IMR-90 (cell line): Measurements from ENCODE around the gene NCOA5. TPM values are rescaled to one million over a fixed set of nuclear protein-coding genes. Genes with fewer than 3 reads are reported as not detected.

Experiments
- ATAC-seq: fragments of 200-7000 bp; cut with Tn5 transposase; 2 replicates; pipeline ENCODE4 v1.9.1; 2020; ENCODE audit warnings: low read depth, mild to moderate bottlenecking, moderate library complexity
- BruUV-seq: library from RNA; stranded (reverse); fragments of 400-500 nt; replicated peaks from 2 replicates; lab custom pipeline; 2021; lab: Mats Ljungman, UMichigan
- CTCF ChIA-PET: fragments of 300-600 bp; formaldehyde crosslinking; extraction: SDS; loops from one replicate; lab custom pipeline; 2021; ENCODE audit warnings: antibody characterized with exemption; lab: Yijun Ruan, JAX
- POLR2A ChIA-PET: fragments of 300-600 bp; sonication (Branson Sonifier 250); formaldehyde crosslinking; loops from one replicate; lab custom pipeline; 2022; ENCODE audit warnings: antibody characterized with exemption; ENCODE audit not compliant: unreplicated experiment; lab: Charles Lee
- DNase-seq: peaks from one replicate; pipeline ENCODE4 v3.0.0; 2013
- H2AFZ ChIP-seq: replicated peaks from 2 replicates; pipeline ENCODE3; 2013; ENCODE audit warnings: low read length, mild to moderate bottlenecking; ENCODE audit not compliant: poor library complexity
- H2AK5ac ChIP-seq: 2 replicates; pipeline ENCODE4 v1.6.1; 2013; ENCODE audit warnings: low read depth, low read length, inconsistent platforms
- H2AK9ac ChIP-seq: replicated peaks from 2 replicates; pipeline ENCODE3; 2013; ENCODE audit warnings: mild to moderate bottlenecking, low read depth, low read length, moderate library complexity; ENCODE audit not compliant: poor library complexity
- H2BK120ac ChIP-seq: 2 replicates; pipeline ENCODE4 v1.6.1; 2013; ENCODE audit warnings: low read depth, low read length, inconsistent platforms
- H2BK15ac ChIP-seq: 3 replicates; pipeline ENCODE4 v1.6.1; 2013; ENCODE audit warnings: low read depth, low read length, inconsistent platforms
- H2BK20ac ChIP-seq: 2 replicates; pipeline ENCODE4 v1.6.1; 2013; ENCODE audit warnings: low read depth, mild to moderate bottlenecking, inconsistent platforms, low read length, moderate library complexity
- H2BK5ac ChIP-seq: 2 replicates; pipeline ENCODE4 v1.6.1; 2013; ENCODE audit warnings: mild to moderate bottlenecking, low read depth, low read length, inconsistent platforms; ENCODE audit not compliant: poor library complexity, severe bottlenecking
- H3K14ac ChIP-seq: replicated peaks from 2 replicates; pipeline ENCODE4 v1.6.1; 2013; ENCODE audit warnings: low read depth, low read length, inconsistent platforms
- H3K18ac ChIP-seq: 2 replicates; pipeline ENCODE4 v1.6.1; 2013; ENCODE audit warnings: low read depth, low read length, control low read depth
- H3K23ac ChIP-seq: 2 replicates; pipeline ENCODE4 v1.6.1; 2013; ENCODE audit warnings: low read depth, low read length, inconsistent platforms
- H3K27ac ChIP-seq: 2 replicates; pipeline ENCODE4 v1.5.1; 2013; ENCODE audit warnings: mild to moderate bottlenecking, control low read depth, low read length; ENCODE audit not compliant: insufficient read depth
- H3K27me3 ChIP-seq: 2 replicates; pipeline ENCODE4 v1.6.1; 2013; ENCODE audit warnings: low read length; ENCODE audit not compliant: control insufficient read depth, insufficient read depth
- H3K36me3 ChIP-seq: 2 replicates; pipeline ENCODE4 v1.6.1; 2013; ENCODE audit warnings: low read length, mixed read lengths; ENCODE audit not compliant: control insufficient read depth, insufficient read depth
- H3K4ac ChIP-seq: 2 replicates; pipeline ENCODE4 v1.6.1; 2013; ENCODE audit warnings: low read depth, low read length, inconsistent platforms
- H3K4me1 ChIP-seq: 2 replicates; pipeline ENCODE4 v1.6.1; 2013; ENCODE audit warnings: low read length, mixed read lengths; ENCODE audit not compliant: control insufficient read depth, insufficient read depth
- H3K4me2 ChIP-seq: 2 replicates; pipeline ENCODE4 v1.6.1; 2013; ENCODE audit warnings: low read depth, mild to moderate bottlenecking, control low read depth, low read length, moderate library complexity
- H3K4me3 ChIP-seq: 2 replicates; pipeline ENCODE4 v1.5.1; 2013; ENCODE audit warnings: low read depth, mild to moderate bottlenecking, control low read depth, low read length, moderate library complexity; ENCODE audit not compliant: insufficient read depth
- H3K56ac ChIP-seq: 2 replicates; pipeline ENCODE4 v1.6.1; 2013; ENCODE audit warnings: low read length, inconsistent platforms; ENCODE audit not compliant: insufficient read depth; ENCODE audit errors: extremely low read depth
- H3K79me1 ChIP-seq, 2 experiments: 2 replicates each; pipeline ENCODE4 v1.6.1; 2013; ENCODE audit warnings: low read length in 2 of 2, inconsistent platforms in 1 of 2, low read depth in 1 of 2
- H3K9ac ChIP-seq: 2 replicates; pipeline ENCODE4 v1.6.1; 2013; ENCODE audit warnings: low read depth, low read length, control low read depth
- H3K9me1 ChIP-seq: 2 replicates; pipeline ENCODE4 v1.6.1; 2013; ENCODE audit warnings: low read length, inconsistent platforms; ENCODE audit not compliant: insufficient read depth
- H3K9me3 ChIP-seq: 2 replicates; pipeline ENCODE4 v1.6.1; 2013; ENCODE audit warnings: low read length; ENCODE audit not compliant: control insufficient read depth, insufficient read depth
- H4K20me1 ChIP-seq: 2 replicates; pipeline ENCODE4 v1.6.1; 2013; ENCODE audit warnings: low read length, inconsistent platforms; ENCODE audit not compliant: insufficient read depth
- H4K5ac ChIP-seq: 2 replicates; pipeline ENCODE4 v1.6.1; 2013; ENCODE audit warnings: mild to moderate bottlenecking, low read depth, low read length, control low read depth
- H4K8ac ChIP-seq, 2 experiments: 2 replicates each; pipeline ENCODE4 v1.6.1; 2013; ENCODE audit warnings: low read depth in 2 of 2, low read length in 2 of 2, control low read depth in 1 of 2, inconsistent platforms in 1 of 2
- H4K91ac ChIP-seq: 2 replicates; pipeline ENCODE4 v1.6.1; 2013; ENCODE audit warnings: low read depth, low read length, inconsistent platforms; ENCODE audit not compliant: insufficient read depth
- BHLHE40 ChIP-seq: fragments of 150-350 bp; IDR thresholded peaks from 2 replicates; pipeline ENCODE4 v1.6.1; 2016; ENCODE audit warnings: mild to moderate bottlenecking, low read depth, low read length
- CEBPB ChIP-seq: IDR thresholded peaks from 2 replicates; pipeline ENCODE4 v1.6.1; 2012; ENCODE audit warnings: low read depth, low read length, improper control_type of control experiment
- CHD1 ChIP-seq: IDR thresholded peaks from 2 replicates; pipeline ENCODE4 v1.6.1; 2012; ENCODE audit warnings: low read depth, low read length, improper control_type of control experiment
- CTCF ChIP-seq: conservative IDR thresholded peaks from 2 replicates; pipeline ENCODE4 v1.5.1; 2012; ENCODE audit warnings: mild to moderate bottlenecking, low read depth, low read length, improper control_type of control experiment
- ELK1 ChIP-seq: fragments of 150-350 bp; IDR thresholded peaks from 2 replicates; pipeline ENCODE4 v1.6.1; 2016; ENCODE audit warnings: low read depth, mild to moderate bottlenecking, low read length, moderate library complexity, borderline replicate concordance
- FOS ChIP-seq: fragments of 150-350 bp; IDR thresholded peaks from 2 replicates; pipeline ENCODE4 v1.6.1; 2016; ENCODE audit warnings: low read depth, low read length
- MAFK ChIP-seq: IDR thresholded peaks from 2 replicates; pipeline ENCODE4 v1.6.1; 2012; ENCODE audit warnings: low read depth, low read length, improper control_type of control experiment
- MAZ ChIP-seq: IDR thresholded peaks from 2 replicates; pipeline ENCODE4 v1.6.1; 2012; ENCODE audit warnings: low read depth, mild to moderate bottlenecking, low read length, improper control_type of control experiment, moderate library complexity, borderline replicate concordance
- MXI1 ChIP-seq: IDR thresholded peaks from 2 replicates; pipeline ENCODE4 v1.6.1; 2012; ENCODE audit warnings: low read depth, mild to moderate bottlenecking, low read length, moderate library complexity, borderline replicate concordance
- NFE2L2 ChIP-seq: fragments of 150-350 bp; IDR thresholded peaks from 2 replicates; pipeline ENCODE4 v1.6.1; 2016; ENCODE audit warnings: low read depth, mild to moderate bottlenecking, low read length
- POLR2A ChIP-seq: IDR thresholded peaks from 2 replicates; pipeline ENCODE4 v1.6.1; 2012; ENCODE audit warnings: mild to moderate bottlenecking, low read depth, low read length
- RAD21 ChIP-seq: IDR thresholded peaks from 2 replicates; pipeline ENCODE4 v1.6.1; 2012; ENCODE audit warnings: low read length, improper control_type of control experiment
- RCOR1 ChIP-seq: IDR thresholded peaks from 2 replicates; pipeline ENCODE4 v1.6.1; 2012; ENCODE audit warnings: mild to moderate bottlenecking, low read length, improper control_type of control experiment; ENCODE audit not compliant: insufficient replicate concordance
- RFX5 ChIP-seq: IDR thresholded peaks from 2 replicates; pipeline ENCODE4 v1.8.0; 2012; ENCODE audit warnings: low read depth, mild to moderate bottlenecking, low read length, moderate library complexity
- SMC3 ChIP-seq: fragments of 150-350 bp; IDR thresholded peaks from 2 replicates; pipeline ENCODE4 v1.6.1; 2016; ENCODE audit warnings: low read depth, mild to moderate bottlenecking, antibody characterized with exemption, low read length, moderate library complexity
- USF2 ChIP-seq: fragments of 150-350 bp; IDR thresholded peaks from 2 replicates; pipeline ENCODE4 v1.6.1; 2017; ENCODE audit warnings: mild to moderate bottlenecking, antibody characterized with exemption, low read length, low read depth
- WGBS, 2 experiments: methylation state at CpG; one replicate each; pipeline versions ENCODE4 v1.1.5 to v1.1.7; 2013; ENCODE audit warnings: missing lambda C conversion rate in 2 of 2; ENCODE audit not compliant: insufficient read length in 1 of 2; ENCODE audit errors: extremely low coverage in 2 of 2; 5-methylcytosine and 5-hydroxymethylcytosine counted together
- dilution Hi-C: fragments of 300-500 bp; cut with HindIII; formaldehyde crosslinking; loops from one replicate; pipeline ENCODE4 v1.14.3; 2018; ENCODE audit warnings: low sequenced_read_pairs; ENCODE audit not compliant: unreplicated experiment
- in situ Hi-C: fragments of 300-500 bp; cut with MboI; formaldehyde crosslinking; loops from 3 replicates; pipeline ENCODE4 v1.14.3; 2019; ENCODE audit warnings: low sequenced_read_pairs, inconsistent platforms, mixed read lengths
- intact Hi-C: fragments of 100-400 bp; cut with micrococcal nuclease; formaldehyde crosslinking; loops from 2 replicates; pipeline ENCODE4 v1.10.0; 2022
- polyA plus RNA-seq, 3 experiments: library from polyadenylated mRNA; depleted of rRNA; stranded (reverse); fragments of >200 nt; gene quantifications; 2 replicates each; pipeline ENCODE4 v1.2.3, GENCODE V29; 2012; ENCODE audit warnings: low replicate concordance in 1 of 3
- total RNA-seq: library from RNA; depleted of rRNA; stranded (reverse); fragments of >200 nt; gene quantifications from 2 replicates; pipeline ENCODE4 v1.2.3, GENCODE V29; 2012

The NCOA5 gene
- total and polyA plus RNA-seq, 2 of the 4 experiments (the other 2 are of a cell fraction): 17.4 to 20.6 TPM

GRCh38 chr20:46018611-46019010, 71.2 kb downstream of the NCOA5 start:
- no TSS peak for BruUV-seq
- Histone ChIP-seq H3K36me3 (no peaks in the 10 kb centered on the region), H3K14ac (no peak overlapping the region), H3K9me3 (no peaks in the 10 kb centered on the region), H4K20me1 (no peaks in the 10 kb centered on the region), H4K5ac (no peak overlapping the region), H3K56ac (no peak overlapping the region), H4K91ac (no peak overlapping the region), H3K9me1 (no peaks in the 10 kb centered on the region), H2BK20ac (no peak overlapping the region), H3K4me2 (no peak overlapping the region), H3K4me1 (no peaks in the 10 kb centered on the region), H3K4me3 (no peak overlapping the region), H3K9ac (no peak overlapping the region), H2BK15ac (no peak overlapping the region), H3K79me1 (no peaks in the 10 kb centered on the region), H2BK5ac (no peak overlapping the region), H3K27me3 (peaks cover 46% of the 10 kb centered on the region), H2AK9ac (no peak overlapping the region), H3K18ac (no peak overlapping the region), H3K23ac (no peak overlapping the region), H2AK5ac (no peak overlapping the region), H2BK120ac (no peak overlapping the region), H4K8ac (no peak overlapping the region), H3K27ac (no peak overlapping the region), H3K4ac (no peak overlapping the region), H2AFZ (no peak overlapping the region)
- in situ Hi-C loops (no loop called here), dilution Hi-C loops (no loop called here), intact Hi-C loops (loop anchor here (10.0 kb wide), 1 partner anchor 474 kb away; the partner anchor contains the start of gene EPPIN)
- 41% methylated on average over 5 of the region's 6 CpGs; no CpG with 5 or more reads in 1 of the 2 experiments for WGBS, 2 experiments
- TF ChIP-seq CEBPB: no peak
- TF ChIP-seq MAZ: no peak
- TF ChIP-seq CHD1: no peak
- no peak for TF ChIP-seq USF2
- no peak for TF ChIP-seq NFE2L2
- no peak for TF ChIP-seq SMC3
- TF ChIP-seq RAD21: no peak
- no peak for TF ChIP-seq MAFK
- TF ChIP-seq CTCF: no peak
- no peak for TF ChIP-seq MXI1
- no peak for TF ChIP-seq POLR2A
- TF ChIP-seq BHLHE40: no peak
- no peak for TF ChIP-seq RFX5
- TF ChIP-seq ELK1: no peak
- no peak for TF ChIP-seq RCOR1
- no peak for TF ChIP-seq FOS
- ATAC-seq (no peak), DNase-seq (no peak)
- CTCF ChIA-PET: no interaction called here
- POLR2A ChIA-PET: no interaction called here
